GM23338 (cell line): Measurements from ENCODE around the gene NCOA4. TPM values are rescaled to one million over a fixed set of nuclear protein-coding genes. Genes with fewer than 3 reads are reported as not detected.

Experiments
- ATAC-seq: fragments of 200-7000 bp; cut with Tn5 transposase; 3 replicates; pipeline ENCODE4 v1.9.1; 2020
- DNase-seq: peaks from one replicate; pipeline ENCODE4 v3.0.0-alpha.2; 2015; ENCODE audit warnings: low spot score
- H2AFZ ChIP-seq: fragments of 200-600 bp; sonication (generic); 2 replicates; pipeline ENCODE4 v1.8.0; 2016; ENCODE audit warnings: antibody characterized with exemption, mild to moderate bottlenecking, moderate library complexity
- H3F3A ChIP-seq: fragments of 200-600 bp; sonication (generic); replicated peaks from 2 replicates; pipeline ENCODE4 v1.8.0; 2017; ENCODE audit warnings: antibody characterized with exemption, mixed run types, low read depth
- H3K27ac ChIP-seq: fragments of 200-600 bp; sonication (generic); 2 replicates; pipeline ENCODE4 v1.6.1; 2016; ENCODE audit warnings: low read depth
- H3K27me3 ChIP-seq: fragments of 200-600 bp; sonication (generic); 2 replicates; pipeline ENCODE4 v1.8.0; 2016; ENCODE audit warnings: mild to moderate bottlenecking, mixed run types, moderate library complexity; ENCODE audit not compliant: insufficient read depth
- H3K36me3 ChIP-seq: fragments of 200-600 bp; sonication (generic); 2 replicates; pipeline ENCODE4 v1.8.0; 2016; ENCODE audit warnings: mild to moderate bottlenecking; ENCODE audit not compliant: insufficient read depth
- H3K4me1 ChIP-seq: fragments of 200-600 bp; sonication (generic); 2 replicates; pipeline ENCODE4 v1.8.0; 2016; ENCODE audit warnings: mild to moderate bottlenecking, moderate library complexity; ENCODE audit not compliant: insufficient read depth
- H3K4me2 ChIP-seq: fragments of 200-600 bp; sonication (generic); 2 replicates; pipeline ENCODE4 v1.7.1; 2017; ENCODE audit warnings: mixed run types
- H3K4me3 ChIP-seq: fragments of 200-600 bp; sonication (generic); 2 replicates; pipeline ENCODE4 v1.6.1; 2016; ENCODE audit warnings: mixed run types
- H3K79me2 ChIP-seq: fragments of 200-600 bp; sonication (generic); replicated peaks from 2 replicates; pipeline ENCODE4 v1.8.0; 2017; ENCODE audit warnings: mild to moderate bottlenecking; ENCODE audit not compliant: insufficient read depth
- H3K9me2 ChIP-seq: fragments of 200-600 bp; sonication (generic); 2 replicates; pipeline ENCODE4 v1.8.0; 2017; ENCODE audit not compliant: insufficient read depth
- H4K20me1 ChIP-seq: fragments of 200-600 bp; sonication (generic); replicated peaks from 2 replicates; pipeline ENCODE4 v1.8.0; 2017; ENCODE audit warnings: mild to moderate bottlenecking; ENCODE audit not compliant: insufficient read depth
- H3K27ac Mint-ChIP-seq: 2 replicates; pipeline ENCODE4 v1.8.0; 2020; ENCODE audit warnings: inconsistent platforms, mild to moderate bottlenecking, moderate library complexity, mixed read lengths
- H3K27me3 Mint-ChIP-seq: 3 replicates; pipeline ENCODE4 v1.8.0; 2022; ENCODE audit warnings: low read depth, mild to moderate bottlenecking, moderate library complexity, mixed read lengths, inconsistent platforms; ENCODE audit not compliant: insufficient read depth, poor library complexity
- H3K36me3 Mint-ChIP-seq: 3 replicates; pipeline ENCODE4 v1.8.0; 2021; ENCODE audit warnings: low read depth, mild to moderate bottlenecking, inconsistent platforms, moderate library complexity, mixed read lengths
- H3K4me1 Mint-ChIP-seq: 3 replicates; pipeline ENCODE4 v1.8.0; 2020; ENCODE audit warnings: mild to moderate bottlenecking, inconsistent platforms, mixed read lengths
- H3K4me3 Mint-ChIP-seq: 3 replicates; pipeline ENCODE4 v1.8.0; 2021; ENCODE audit warnings: moderate library complexity, mild to moderate bottlenecking, inconsistent platforms, mixed read lengths
- H3K9me3 Mint-ChIP-seq: 3 replicates; pipeline ENCODE4 v1.8.0; 2020; ENCODE audit warnings: moderate library complexity, mild to moderate bottlenecking, inconsistent platforms, mixed read lengths
- CTCF ChIP-seq, 2 experiments: fragments of 200-600 bp in 1 of 2; sonication (generic) in 1 of 2; conservative IDR thresholded peaks; 2 replicates each; pipeline versions ENCODE4 v1.5.1 to v1.6.1; 2016 to 2017; ENCODE audit warnings: antibody characterized with exemption in 2 of 2, low read depth in 2 of 2, mild to moderate bottlenecking in 2 of 2, moderate library complexity in 1 of 2
- ETS1 ChIP-seq: IDR thresholded peaks from 2 replicates; pipeline ENCODE4 v1.6.1; 2016; ENCODE audit warnings: antibody characterized with exemption
- EZH2 ChIP-seq: fragments of 200-600 bp; sonication (generic); IDR thresholded peaks from one replicate; pipeline ENCODE4 v1.8.0; 2017; ENCODE audit warnings: antibody characterized with exemption, mild to moderate bottlenecking, low read depth; ENCODE audit not compliant: unreplicated experiment
- EZH2phosphoT487 ChIP-seq: fragments of 200-600 bp; sonication (generic); IDR thresholded peaks from one replicate; pipeline ENCODE4 v1.8.1; 2018; ENCODE audit warnings: antibody characterized with exemption; ENCODE audit not compliant: unreplicated experiment
- JUNB ChIP-seq: IDR thresholded peaks from one replicate; pipeline ENCODE4 v1.6.1; 2016; ENCODE audit warnings: antibody characterized with exemption; ENCODE audit not compliant: unreplicated experiment
- NANOG ChIP-seq: IDR thresholded peaks from 2 replicates; pipeline ENCODE4 v1.6.1; 2016; ENCODE audit warnings: antibody characterized with exemption, borderline replicate concordance
- POLR2AphosphoS5 ChIP-seq: IDR thresholded peaks from 2 replicates; pipeline ENCODE4 v1.6.1; 2016; ENCODE audit warnings: antibody characterized with exemption, low read depth
- STAT1 ChIP-seq: IDR thresholded peaks from one replicate; pipeline ENCODE4 v1.6.1; 2016; ENCODE audit warnings: antibody characterized with exemption; ENCODE audit not compliant: unreplicated experiment
- ZNF114 ChIP-seq: fragments of 250-450 bp; sonication (Bioruptor Pico); IDR thresholded peaks from 2 replicates; pipeline ENCODE4 v1.5.0; 2020; ENCODE audit warnings: mild to moderate bottlenecking, moderate library complexity
- ZNF331 ChIP-seq: fragments of 250-450 bp; sonication (Bioruptor Pico); IDR thresholded peaks from 2 replicates; pipeline ENCODE4 v1.5.0; 2020; ENCODE audit warnings: low read depth, mild to moderate bottlenecking, moderate library complexity
- polyA plus RNA-seq: library from polyadenylated mRNA; unstranded; fragments of >200 nt; fragmentation: Nextera tagmentation; extraction: Ambion mirVana; gene quantifications from 2 replicates; pipeline ENCODE4 v1.2.1, GENCODE V29; 2016
- total RNA-seq: library from RNA; depleted of rRNA; stranded (reverse); fragments of >200 nt; shearing (Covaris generic); gene quantifications from 2 replicates; pipeline ENCODE4 v1.2.3, GENCODE V29; 2014
- TF ChIP-seq, protein P1 (sequence below): fragments of 250-450 bp; sonication (Bioruptor Pico); IDR thresholded peaks from 2 replicates; pipeline ENCODE4 v1.5.0; 2020; ENCODE audit warnings: mild to moderate bottlenecking, moderate library complexity
- TF ChIP-seq, protein P2 (sequence below): IDR thresholded peaks from one replicate; pipeline ENCODE4 v1.6.1; 2018; ENCODE audit warnings: antibody characterized with exemption; ENCODE audit not compliant: unreplicated experiment

Gene NCOA4
- total and polyA plus RNA-seq, 2 experiments from 2014 or later: 24.9 to 76.9 TPM

- no peaks in the 10 kb centered on the region for H3F3A ChIP-seq
- H4K20me1 ChIP-seq: no peaks in the 10 kb centered on the region
- H3K27ac ChIP-seq: no peak overlapping the region
- H3K36me3 ChIP-seq: no peaks in the 10 kb centered on the region
- TF ChIP-seq EZH2 (no peak), ETS1 (no peak), ZNF114 (no peak), ZNF331 (CRISPR knock-in tag) (no peak), EZH2phosphoT487 (no peak), JUNB (no peak), CTCF (conservative IDR thresholded peaks at IDR 0.05; ENCODE audit: low read depth in 2 of 2) (no peak), NANOG (no peak), POLR2AphosphoS5 (no peak), STAT1 (no peak)
- TF ChIP-seq, protein P1, sequence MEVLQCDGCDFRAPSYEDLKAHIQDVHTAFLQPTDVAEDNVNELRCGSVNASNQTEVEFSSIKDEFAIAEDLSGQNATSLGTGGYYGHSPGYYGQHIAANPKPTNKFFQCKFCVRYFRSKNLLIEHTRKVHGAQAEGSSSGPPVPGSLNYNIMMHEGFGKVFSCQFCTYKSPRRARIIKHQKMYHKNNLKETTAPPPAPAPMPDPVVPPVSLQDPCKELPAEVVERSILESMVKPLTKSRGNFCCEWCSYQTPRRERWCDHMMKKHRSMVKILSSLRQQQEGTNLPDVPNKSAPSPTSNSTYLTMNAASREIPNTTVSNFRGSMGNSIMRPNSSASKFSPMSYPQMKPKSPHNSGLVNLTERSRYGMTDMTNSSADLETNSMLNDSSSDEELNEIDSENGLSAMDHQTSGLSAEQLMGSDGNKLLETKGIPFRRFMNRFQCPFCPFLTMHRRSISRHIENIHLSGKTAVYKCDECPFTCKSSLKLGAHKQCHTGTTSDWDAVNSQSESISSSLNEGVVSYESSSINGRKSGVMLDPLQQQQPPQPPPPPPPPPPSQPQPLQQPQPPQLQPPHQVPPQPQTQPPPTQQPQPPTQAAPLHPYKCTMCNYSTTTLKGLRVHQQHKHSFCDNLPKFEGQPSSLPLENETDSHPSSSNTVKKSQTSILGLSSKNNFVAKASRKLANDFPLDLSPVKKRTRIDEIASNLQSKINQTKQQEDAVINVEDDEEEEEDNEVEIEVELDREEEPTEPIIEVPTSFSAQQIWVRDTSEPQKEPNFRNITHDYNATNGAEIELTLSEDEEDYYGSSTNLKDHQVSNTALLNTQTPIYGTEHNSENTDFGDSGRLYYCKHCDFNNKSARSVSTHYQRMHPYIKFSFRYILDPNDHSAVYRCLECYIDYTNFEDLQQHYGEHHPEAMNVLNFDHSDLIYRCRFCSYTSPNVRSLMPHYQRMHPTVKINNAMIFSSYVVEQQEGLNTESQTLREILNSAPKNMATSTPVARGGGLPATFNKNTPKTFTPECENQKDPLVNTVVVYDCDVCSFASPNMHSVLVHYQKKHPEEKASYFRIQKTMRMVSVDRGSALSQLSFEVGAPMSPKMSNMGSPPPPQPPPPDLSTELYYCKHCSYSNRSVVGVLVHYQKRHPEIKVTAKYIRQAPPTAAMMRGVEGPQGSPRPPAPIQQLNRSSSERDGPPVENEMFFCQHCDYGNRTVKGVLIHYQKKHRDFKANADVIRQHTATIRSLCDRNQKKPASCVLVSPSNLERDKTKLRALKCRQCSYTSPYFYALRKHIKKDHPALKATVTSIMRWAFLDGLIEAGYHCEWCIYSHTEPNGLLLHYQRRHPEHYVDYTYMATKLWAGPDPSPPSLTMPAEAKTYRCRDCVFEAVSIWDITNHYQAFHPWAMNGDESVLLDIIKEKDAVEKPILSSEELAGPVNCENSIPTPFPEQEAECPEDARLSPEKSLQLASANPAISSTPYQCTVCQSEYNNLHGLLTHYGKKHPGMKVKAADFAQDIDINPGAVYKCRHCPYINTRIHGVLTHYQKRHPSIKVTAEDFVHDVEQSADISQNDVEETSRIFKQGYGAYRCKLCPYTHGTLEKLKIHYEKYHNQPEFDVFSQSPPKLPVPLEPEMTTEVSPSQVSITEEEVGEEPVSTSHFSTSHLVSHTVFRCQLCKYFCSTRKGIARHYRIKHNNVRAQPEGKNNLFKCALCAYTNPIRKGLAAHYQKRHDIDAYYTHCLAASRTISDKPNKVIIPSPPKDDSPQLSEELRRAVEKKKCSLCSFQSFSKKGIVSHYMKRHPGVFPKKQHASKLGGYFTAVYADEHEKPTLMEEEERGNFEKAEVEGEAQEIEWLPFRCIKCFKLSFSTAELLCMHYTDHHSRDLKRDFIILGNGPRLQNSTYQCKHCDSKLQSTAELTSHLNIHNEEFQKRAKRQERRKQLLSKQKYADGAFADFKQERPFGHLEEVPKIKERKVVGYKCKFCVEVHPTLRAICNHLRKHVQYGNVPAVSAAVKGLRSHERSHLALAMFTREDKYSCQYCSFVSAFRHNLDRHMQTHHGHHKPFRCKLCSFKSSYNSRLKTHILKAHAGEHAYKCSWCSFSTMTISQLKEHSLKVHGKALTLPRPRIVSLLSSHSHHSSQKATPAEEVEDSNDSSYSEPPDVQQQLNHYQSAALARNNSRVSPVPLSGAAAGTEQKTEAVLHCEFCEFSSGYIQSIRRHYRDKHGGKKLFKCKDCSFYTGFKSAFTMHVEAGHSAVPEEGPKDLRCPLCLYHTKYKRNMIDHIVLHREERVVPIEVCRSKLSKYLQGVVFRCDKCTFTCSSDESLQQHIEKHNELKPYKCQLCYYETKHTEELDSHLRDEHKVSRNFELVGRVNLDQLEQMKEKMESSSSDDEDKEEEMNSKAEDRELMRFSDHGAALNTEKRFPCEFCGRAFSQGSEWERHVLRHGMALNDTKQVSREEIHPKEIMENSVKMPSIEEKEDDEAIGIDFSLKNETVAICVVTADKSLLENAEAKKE: no peak
- TF ChIP-seq, protein P2, sequence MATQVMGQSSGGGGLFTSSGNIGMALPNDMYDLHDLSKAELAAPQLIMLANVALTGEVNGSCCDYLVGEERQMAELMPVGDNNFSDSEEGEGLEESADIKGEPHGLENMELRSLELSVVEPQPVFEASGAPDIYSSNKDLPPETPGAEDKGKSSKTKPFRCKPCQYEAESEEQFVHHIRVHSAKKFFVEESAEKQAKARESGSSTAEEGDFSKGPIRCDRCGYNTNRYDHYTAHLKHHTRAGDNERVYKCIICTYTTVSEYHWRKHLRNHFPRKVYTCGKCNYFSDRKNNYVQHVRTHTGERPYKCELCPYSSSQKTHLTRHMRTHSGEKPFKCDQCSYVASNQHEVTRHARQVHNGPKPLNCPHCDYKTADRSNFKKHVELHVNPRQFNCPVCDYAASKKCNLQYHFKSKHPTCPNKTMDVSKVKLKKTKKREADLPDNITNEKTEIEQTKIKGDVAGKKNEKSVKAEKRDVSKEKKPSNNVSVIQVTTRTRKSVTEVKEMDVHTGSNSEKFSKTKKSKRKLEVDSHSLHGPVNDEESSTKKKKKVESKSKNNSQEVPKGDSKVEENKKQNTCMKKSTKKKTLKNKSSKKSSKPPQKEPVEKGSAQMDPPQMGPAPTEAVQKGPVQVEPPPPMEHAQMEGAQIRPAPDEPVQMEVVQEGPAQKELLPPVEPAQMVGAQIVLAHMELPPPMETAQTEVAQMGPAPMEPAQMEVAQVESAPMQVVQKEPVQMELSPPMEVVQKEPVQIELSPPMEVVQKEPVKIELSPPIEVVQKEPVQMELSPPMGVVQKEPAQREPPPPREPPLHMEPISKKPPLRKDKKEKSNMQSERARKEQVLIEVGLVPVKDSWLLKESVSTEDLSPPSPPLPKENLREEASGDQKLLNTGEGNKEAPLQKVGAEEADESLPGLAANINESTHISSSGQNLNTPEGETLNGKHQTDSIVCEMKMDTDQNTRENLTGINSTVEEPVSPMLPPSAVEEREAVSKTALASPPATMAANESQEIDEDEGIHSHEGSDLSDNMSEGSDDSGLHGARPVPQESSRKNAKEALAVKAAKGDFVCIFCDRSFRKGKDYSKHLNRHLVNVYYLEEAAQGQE: no peak
- H3K27me3 ChIP-seq: no peaks in the 10 kb centered on the region
- no peak overlapping the region for H3K4me3 Mint-ChIP-seq
- DNase-seq (no peak), ATAC-seq (no peak)
- no peak overlapping the region for H3K4me2 ChIP-seq
- no peak overlapping the region for H3K4me3 ChIP-seq
- no peak overlapping the region for H3K27ac Mint-ChIP-seq
- no peaks in the 10 kb centered on the region for H3K4me1 Mint-ChIP-seq
- peaks cover 4% of the 10 kb centered on the region for H3K27me3 Mint-ChIP-seq
- H3K79me2 ChIP-seq: no peaks in the 10 kb centered on the region
- H3K4me1 ChIP-seq: no peaks in the 10 kb centered on the region
- H3K9me3 Mint-ChIP-seq: no peaks in the 10 kb centered on the region
- H2AFZ ChIP-seq: no peak overlapping the region
- H3K9me2 ChIP-seq: 0 out of 2 replicates have a peak, but pooled peaks cover 3% of the 10 kb centered on the region
- no peaks in the 10 kb centered on the region for H3K36me3 Mint-ChIP-seq
Measured at GRCh38 chr10:46068905-46069304, 38.5 kb upstream of the NCOA4 start.
